WTC11 (cell line): Measurements from ENCODE around the gene RBP5.

Experiments
- FOXJ3 ChIP-seq: sonication (generic); formaldehyde crosslinking; IDR thresholded peaks from 2 replicates; pipeline ENCODE4 v1.9.0; 2021; ENCODE audit warnings: missing genetic modification reagents, mild to moderate bottlenecking, borderline replicate concordance
- GABPB1 ChIP-seq: sonication (generic); formaldehyde crosslinking; IDR thresholded peaks from 2 replicates; pipeline ENCODE4 v1.8.1; 2023; ENCODE audit warnings: mild to moderate bottlenecking, missing genetic modification reagents
- NR3C1 ChIP-seq: sonication (generic); formaldehyde crosslinking; conservative IDR thresholded peaks from 2 replicates; pipeline ENCODE4 v1.8.1; 2023; ENCODE audit warnings: low read depth, mild to moderate bottlenecking, missing genetic modification reagents
- TF ChIP-seq, protein P1 (sequence below): fragments of 200-600 bp; IDR thresholded peaks from 2 replicates; pipeline ENCODE4 v1.8.0; 2022; ENCODE audit warnings: antibody characterized with exemption

GRCh38 chr12:7150841-7151240, 22.2 kb upstream of the RBP5 start:
- TF ChIP-seq, protein P1, sequence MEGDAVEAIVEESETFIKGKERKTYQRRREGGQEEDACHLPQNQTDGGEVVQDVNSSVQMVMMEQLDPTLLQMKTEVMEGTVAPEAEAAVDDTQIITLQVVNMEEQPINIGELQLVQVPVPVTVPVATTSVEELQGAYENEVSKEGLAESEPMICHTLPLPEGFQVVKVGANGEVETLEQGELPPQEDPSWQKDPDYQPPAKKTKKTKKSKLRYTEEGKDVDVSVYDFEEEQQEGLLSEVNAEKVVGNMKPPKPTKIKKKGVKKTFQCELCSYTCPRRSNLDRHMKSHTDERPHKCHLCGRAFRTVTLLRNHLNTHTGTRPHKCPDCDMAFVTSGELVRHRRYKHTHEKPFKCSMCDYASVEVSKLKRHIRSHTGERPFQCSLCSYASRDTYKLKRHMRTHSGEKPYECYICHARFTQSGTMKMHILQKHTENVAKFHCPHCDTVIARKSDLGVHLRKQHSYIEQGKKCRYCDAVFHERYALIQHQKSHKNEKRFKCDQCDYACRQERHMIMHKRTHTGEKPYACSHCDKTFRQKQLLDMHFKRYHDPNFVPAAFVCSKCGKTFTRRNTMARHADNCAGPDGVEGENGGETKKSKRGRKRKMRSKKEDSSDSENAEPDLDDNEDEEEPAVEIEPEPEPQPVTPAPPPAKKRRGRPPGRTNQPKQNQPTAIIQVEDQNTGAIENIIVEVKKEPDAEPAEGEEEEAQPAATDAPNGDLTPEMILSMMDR, result no peak
- TF ChIP-seq NR3C1 (CRISPR knock-in tag) (no peak), GABPB1 (CRISPR knock-in tag) (no peak), FOXJ3 (CRISPR knock-in tag) (no peak)
